Gastroesophageal sphincter (tissue), 4 donors: ENCODE data around the gene SMAD2. TPM values are rescaled to one million over a fixed set of nuclear protein-coding genes. Genes with fewer than 3 reads are reported as not detected.

Experiments
- small RNA-seq, 4 donors: library from RNA; depleted of rRNA; stranded (forward); fragments of <200 nt; gene quantifications; one replicate each; pipeline ENCODE3, GENCODE V24; 2016
- total RNA-seq, 4 donors: library from RNA; depleted of rRNA; stranded (reverse); fragments of >200 nt; gene quantifications; one replicate each; pipeline ENCODE4 v1.1.0, GENCODE V29; 2016

Gene SMAD2
- total RNA-seq, 4 donors from 2014 or later, result 76.5 to 143 (median 109) TPM

Small RNAs within 50 kb of the gene (small RNA-seq; reads per million reads assigned to genes)
- gene AC120349.2, result 0 reads per million in 4 donors
- gene MTCO2P2, result 0 reads per million in 4 donors
